HCT116 (cell line): Measurements from ENCODE around the gene HRG. TPM values are rescaled to one million over a fixed set of nuclear protein-coding genes. Genes with fewer than 3 reads are reported as not detected.

Experiments
- ATAC-seq: fragments of 200-7000 bp; cut with Tn5 transposase; 2 replicates; pipeline ENCODE4 v1.9.1; 2020; ENCODE audit warnings: mild to moderate bottlenecking, moderate library complexity
- BruUV-seq: library from RNA; stranded (reverse); fragments of 400-500 nt; replicated peaks from 2 replicates; lab custom pipeline; 2021; lab: Mats Ljungman, UMichigan
- CTCF ChIA-PET: fragments of 300-600 bp; sonication (Branson Sonifier 250); formaldehyde crosslinking; loops from one replicate; lab custom pipeline; 2021; ENCODE audit warnings: antibody characterized with exemption; lab: Charles Lee
- POLR2A ChIA-PET: fragments of 300-600, 350-600 bp; sonication (Branson Sonifier 250); formaldehyde crosslinking; loops from one replicate; lab custom pipeline; 2021; ENCODE audit warnings: antibody characterized with exemption; lab: Charles Lee
- RAD21 ChIA-PET, 2 experiments: fragments of 300-600 bp; sonication (Branson Sonifier 250); formaldehyde crosslinking; loops; one replicate each; lab custom pipeline; 2023; ENCODE audit warnings: low total read pairs in 2 of 2; ENCODE audit not compliant: uncharacterized antibody in 2 of 2, unreplicated experiment in 2 of 2, low non-redundant PET in 1 of 2; lab: Charles Lee
- DNase-seq: peaks from one replicate; pipeline ENCODE4 v3.0.0-alpha.2; 2010; ENCODE audit warnings: low read depth, low spot score
- H2AFZ ChIP-seq: fragments of 200-600 bp; shearing (Covaris generic), sonication (generic); 2 replicates; pipeline ENCODE4 v1.6.1; 2017; ENCODE audit warnings: low read depth, mixed run types, mixed read lengths, antibody characterized with exemption, low read length; ENCODE audit not compliant: poor library complexity, severe bottlenecking
- H3K27ac ChIP-seq: 2 replicates; pipeline ENCODE4 v1.5.1; 2012; ENCODE audit warnings: low read depth, low read length
- H3K27me3 ChIP-seq: fragments of 200-600 bp; sonication (generic); 2 replicates; pipeline ENCODE4 v1.6.1; 2016; ENCODE audit warnings: mixed run types, low read length, mixed read lengths; ENCODE audit not compliant: insufficient read depth
- H3K36me3 ChIP-seq, 2 experiments: fragments of 200-500 bp in 1 of 2; fragments of 200-600 bp in 1 of 2; sonication (Bioruptor generic) in 1 of 2; sonication (generic) in 1 of 2; 2 replicates each; pipeline versions ENCODE4 v1.5.1 to v1.6.1; 2014 to 2016; ENCODE audit warnings: low read length in 2 of 2, inconsistent platforms in 1 of 2, mixed read lengths in 1 of 2, mixed run types in 1 of 2; ENCODE audit not compliant: insufficient read depth in 2 of 2, control insufficient read depth in 1 of 2
- H3K4me1 ChIP-seq, 2 experiments: fragments of 200-600 bp in 1 of 2; sonication (generic) in 1 of 2; 2 replicates each; pipeline versions ENCODE4 v1.5.1 to v1.6.1; 2012 to 2017; ENCODE audit warnings: low read length in 2 of 2, inconsistent platforms in 1 of 2, mild to moderate bottlenecking in 1 of 2, mixed read lengths in 1 of 2, mixed run types in 1 of 2, moderate library complexity in 1 of 2; ENCODE audit not compliant: insufficient read depth in 2 of 2, control insufficient read depth in 1 of 2
- H3K4me2 ChIP-seq: fragments of 200-600 bp; sonication (generic); 2 replicates; pipeline ENCODE4 v1.6.1; 2017; ENCODE audit warnings: mixed run types, low read length, mixed read lengths
- H3K4me3 ChIP-seq, 2 experiments: fragments of 200-600 bp in 1 of 2; sonication (generic) in 1 of 2; replicated peaks in 1 of 2; 2 replicates each; pipeline ENCODE4 v1.5.1; 2011 to 2016; ENCODE audit warnings: low read length in 2 of 2, control low read depth in 1 of 2, low read depth in 1 of 2, mild to moderate bottlenecking in 1 of 2, mixed read lengths in 1 of 2, mixed run types in 1 of 2
- H3K79me2 ChIP-seq: fragments of 200-600 bp; sonication (generic); 2 replicates; pipeline ENCODE4 v1.6.1; 2017; ENCODE audit warnings: mild to moderate bottlenecking, mixed run types, low read length, moderate library complexity, mixed read lengths; ENCODE audit not compliant: insufficient read depth
- H3K9ac ChIP-seq: fragments of 200-600 bp; sonication (generic); 2 replicates; pipeline ENCODE4 v1.6.1; 2016; ENCODE audit warnings: low read length, mixed read lengths
- H3K9me2 ChIP-seq: fragments of 200-600 bp; sonication (generic), shearing (Covaris generic); 2 replicates; pipeline ENCODE4 v1.6.1; 2017; ENCODE audit warnings: mixed run types, mild to moderate bottlenecking, moderate library complexity; ENCODE audit not compliant: insufficient read depth
- H3K9me3 ChIP-seq, 2 experiments: fragments of 200-500 bp in 1 of 2; fragments of 200-600 bp in 1 of 2; sonication (Bioruptor generic) in 1 of 2; sonication (generic) in 1 of 2; 2 replicates each; pipeline ENCODE4 v1.6.1; 2014 to 2017; ENCODE audit warnings: low read length in 2 of 2, mixed read lengths in 2 of 2, inconsistent platforms in 1 of 2, low read depth in 1 of 2, mild to moderate bottlenecking in 1 of 2, mixed run types in 1 of 2, moderate library complexity in 1 of 2; ENCODE audit not compliant: control insufficient read depth in 1 of 2, insufficient read depth in 1 of 2
- H4K20me1 ChIP-seq: fragments of 200-600 bp; sonication (generic), shearing (Covaris generic); 2 replicates; pipeline ENCODE4 v1.6.1; 2017; ENCODE audit warnings: mixed run types, mild to moderate bottlenecking, moderate library complexity; ENCODE audit not compliant: insufficient read depth
- ATF3 ChIP-seq: IDR thresholded peaks from 2 replicates; pipeline ENCODE4 v1.6.1; 2012
- CBX3 ChIP-seq: IDR thresholded peaks from 2 replicates; pipeline ENCODE4 v1.6.1; 2012; ENCODE audit warnings: low read depth
- CEBPB ChIP-seq: IDR thresholded peaks from 2 replicates; pipeline ENCODE4 v1.6.1; 2012; ENCODE audit warnings: low read depth
- EGR1 ChIP-seq: IDR thresholded peaks from 2 replicates; pipeline ENCODE4 v1.6.1; 2012; ENCODE audit warnings: low read depth
- EZH2 ChIP-seq: fragments of 200-600 bp; sonication (generic); IDR thresholded peaks from 2 replicates; pipeline ENCODE4 v1.6.1; 2017; ENCODE audit warnings: antibody characterized with exemption, mixed run types
- JUND ChIP-seq: IDR thresholded peaks from 2 replicates; pipeline ENCODE4 v1.6.1; 2012
- MAX ChIP-seq: IDR thresholded peaks from 2 replicates; pipeline ENCODE4 v1.6.1; 2012
- POLR2A ChIP-seq: IDR thresholded peaks from 2 replicates; pipeline ENCODE4 v1.7.0; 2011; ENCODE audit warnings: borderline replicate concordance; ENCODE audit not compliant: insufficient read depth, insufficient read length; ENCODE audit errors: extremely low read depth
- SIN3A ChIP-seq: IDR thresholded peaks from 2 replicates; pipeline ENCODE4 v1.6.1; 2012; ENCODE audit warnings: low read depth
- SRF ChIP-seq: IDR thresholded peaks from 2 replicates; pipeline ENCODE4 v1.6.1; 2012; ENCODE audit warnings: low read depth
- YY1 ChIP-seq: IDR thresholded peaks from 2 replicates; pipeline ENCODE4 v1.6.1; 2011; ENCODE audit warnings: low read length, low read depth, moderate library complexity, mild to moderate bottlenecking; ENCODE audit not compliant: insufficient replicate concordance; ENCODE audit errors: extremely low read depth
- ZBTB33 ChIP-seq: IDR thresholded peaks from 2 replicates; pipeline ENCODE4 v1.6.1; 2011; ENCODE audit warnings: mild to moderate bottlenecking, low read length, moderate library complexity; ENCODE audit not compliant: insufficient replicate concordance; ENCODE audit errors: extremely low read depth
- ZFX ChIP-seq: fragments of 450-650 bp; IDR thresholded peaks from 2 replicates; pipeline ENCODE4 v1.6.1; 2017
- intact Hi-C: fragments of 100-400 bp; cut with micrococcal nuclease; formaldehyde crosslinking; loops from 2 replicates; pipeline ENCODE4 v1.10.0; 2022
- total RNA-seq: library from RNA; stranded (reverse); gene quantifications from one replicate; pipeline ENCODE4 v1.2.1, GENCODE V29; 2021; ENCODE audit not compliant: unreplicated experiment
- TF ChIP-seq, protein P1 (sequence below), 3 experiments: fragments of 200-600 bp in 1 of 3; sonication (generic) in 1 of 3; IDR thresholded peaks in 2 of 3; conservative IDR thresholded peaks in 1 of 3; 2 replicates each; pipeline ENCODE4 v1.5.1; 2012 to 2017; ENCODE audit warnings: low read depth in 2 of 3, low read length in 2 of 3, antibody characterized with exemption in 1 of 3, borderline replicate concordance in 1 of 3, control low read depth in 1 of 3, mild to moderate bottlenecking in 1 of 3, mixed read lengths in 1 of 3, mixed run types in 1 of 3, moderate library complexity in 1 of 3; ENCODE audit not compliant: insufficient read depth in 1 of 3
- TF ChIP-seq, protein P2 (sequence below): IDR thresholded peaks from 2 replicates; pipeline ENCODE4 v1.6.1; 2012; ENCODE audit warnings: low read depth

HRG gene
- total RNA-seq, 1 experiment from 2014 or later: 0.42 TPM

DNA sequence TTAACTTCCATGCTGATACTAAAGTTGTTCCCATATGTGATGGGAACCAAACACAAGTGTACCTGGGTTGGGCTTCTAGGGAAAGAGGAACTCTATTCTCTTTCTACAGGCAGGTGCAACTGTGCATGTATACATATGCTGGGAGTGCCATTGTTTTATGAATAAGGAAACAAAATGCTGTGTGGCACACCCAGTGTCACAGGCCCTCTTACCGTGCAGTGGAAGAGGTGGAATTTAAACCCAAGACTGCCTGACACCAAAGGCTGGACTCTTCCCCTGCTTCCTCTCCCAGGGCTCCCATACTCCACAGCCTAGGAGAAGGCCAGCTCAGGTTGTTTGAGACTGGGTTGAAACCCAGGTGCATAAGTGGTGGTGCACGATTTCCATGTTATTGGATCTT lies 27.6 kb upstream of the HRG start:
- DNase-seq (no peak), ATAC-seq (no peak)
- ChIA-PET POLR2A (no interaction called here), CTCF (no interaction called here), RAD21 (no interaction called here)
- Histone ChIP-seq H3K9ac (no peak overlapping the region), H3K4me1 (peaks cover 0 to 5% of the 10 kb centered on the region in 2 experiments; a peak in 1 of 4 replicates), H3K27ac (no peak overlapping the region), H4K20me1 (no peaks in the 10 kb centered on the region), H3K9me3 (no peaks in the 10 kb centered on the region), H3K27me3 (no peaks in the 10 kb centered on the region), H3K36me3 (no peaks in the 10 kb centered on the region), H3K9me2 (no peaks in the 10 kb centered on the region), H3K79me2 (no peaks in the 10 kb centered on the region), H2AFZ (no peak overlapping the region), H3K4me2 (no peak overlapping the region), H3K4me3 (no peak overlapping the region)
- TF ChIP-seq CEBPB (no peak), SIN3A (no peak), ZFX (no peak), CBX3 (no peak), ATF3 (no peak), SRF (no peak), EZH2 (no peak), JUND (no peak), EGR1 (no peak), MAX (no peak), YY1 (no peak), POLR2A (no peak), ZBTB33 (no peak)
- TF ChIP-seq, protein P1, sequence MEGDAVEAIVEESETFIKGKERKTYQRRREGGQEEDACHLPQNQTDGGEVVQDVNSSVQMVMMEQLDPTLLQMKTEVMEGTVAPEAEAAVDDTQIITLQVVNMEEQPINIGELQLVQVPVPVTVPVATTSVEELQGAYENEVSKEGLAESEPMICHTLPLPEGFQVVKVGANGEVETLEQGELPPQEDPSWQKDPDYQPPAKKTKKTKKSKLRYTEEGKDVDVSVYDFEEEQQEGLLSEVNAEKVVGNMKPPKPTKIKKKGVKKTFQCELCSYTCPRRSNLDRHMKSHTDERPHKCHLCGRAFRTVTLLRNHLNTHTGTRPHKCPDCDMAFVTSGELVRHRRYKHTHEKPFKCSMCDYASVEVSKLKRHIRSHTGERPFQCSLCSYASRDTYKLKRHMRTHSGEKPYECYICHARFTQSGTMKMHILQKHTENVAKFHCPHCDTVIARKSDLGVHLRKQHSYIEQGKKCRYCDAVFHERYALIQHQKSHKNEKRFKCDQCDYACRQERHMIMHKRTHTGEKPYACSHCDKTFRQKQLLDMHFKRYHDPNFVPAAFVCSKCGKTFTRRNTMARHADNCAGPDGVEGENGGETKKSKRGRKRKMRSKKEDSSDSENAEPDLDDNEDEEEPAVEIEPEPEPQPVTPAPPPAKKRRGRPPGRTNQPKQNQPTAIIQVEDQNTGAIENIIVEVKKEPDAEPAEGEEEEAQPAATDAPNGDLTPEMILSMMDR (IDR thresholded peaks at IDR 0.05 in 2 of 3, conservative IDR thresholded peaks at IDR 0.05 in 1 of 3; ENCODE audit: borderline replicate concordance in 1 of 3, insufficient read depth in 1 of 3, low read depth in 2 of 3, low read length in 2 of 3): no peak
- TF ChIP-seq, protein P2, sequence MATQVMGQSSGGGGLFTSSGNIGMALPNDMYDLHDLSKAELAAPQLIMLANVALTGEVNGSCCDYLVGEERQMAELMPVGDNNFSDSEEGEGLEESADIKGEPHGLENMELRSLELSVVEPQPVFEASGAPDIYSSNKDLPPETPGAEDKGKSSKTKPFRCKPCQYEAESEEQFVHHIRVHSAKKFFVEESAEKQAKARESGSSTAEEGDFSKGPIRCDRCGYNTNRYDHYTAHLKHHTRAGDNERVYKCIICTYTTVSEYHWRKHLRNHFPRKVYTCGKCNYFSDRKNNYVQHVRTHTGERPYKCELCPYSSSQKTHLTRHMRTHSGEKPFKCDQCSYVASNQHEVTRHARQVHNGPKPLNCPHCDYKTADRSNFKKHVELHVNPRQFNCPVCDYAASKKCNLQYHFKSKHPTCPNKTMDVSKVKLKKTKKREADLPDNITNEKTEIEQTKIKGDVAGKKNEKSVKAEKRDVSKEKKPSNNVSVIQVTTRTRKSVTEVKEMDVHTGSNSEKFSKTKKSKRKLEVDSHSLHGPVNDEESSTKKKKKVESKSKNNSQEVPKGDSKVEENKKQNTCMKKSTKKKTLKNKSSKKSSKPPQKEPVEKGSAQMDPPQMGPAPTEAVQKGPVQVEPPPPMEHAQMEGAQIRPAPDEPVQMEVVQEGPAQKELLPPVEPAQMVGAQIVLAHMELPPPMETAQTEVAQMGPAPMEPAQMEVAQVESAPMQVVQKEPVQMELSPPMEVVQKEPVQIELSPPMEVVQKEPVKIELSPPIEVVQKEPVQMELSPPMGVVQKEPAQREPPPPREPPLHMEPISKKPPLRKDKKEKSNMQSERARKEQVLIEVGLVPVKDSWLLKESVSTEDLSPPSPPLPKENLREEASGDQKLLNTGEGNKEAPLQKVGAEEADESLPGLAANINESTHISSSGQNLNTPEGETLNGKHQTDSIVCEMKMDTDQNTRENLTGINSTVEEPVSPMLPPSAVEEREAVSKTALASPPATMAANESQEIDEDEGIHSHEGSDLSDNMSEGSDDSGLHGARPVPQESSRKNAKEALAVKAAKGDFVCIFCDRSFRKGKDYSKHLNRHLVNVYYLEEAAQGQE: no peak
- no TSS peak for BruUV-seq
- intact Hi-C loops: no loop called here
